OCI-LY7 (cell line): ENCODE measurements around the gene FHOD3. TPM values are rescaled to one million over a fixed set of nuclear protein-coding genes. Genes with fewer than 3 reads are reported as not detected.

Experiments used
- BruUV-seq: library from RNA; stranded (reverse); fragments of 400-500 nt; replicated peaks from 2 replicates; lab custom pipeline; 2021; lab: Mats Ljungman, UMichigan
- CTCF ChIA-PET: fragments of 300-600 bp; sonication (Branson Sonifier 250); formaldehyde crosslinking; loops from one replicate; lab custom pipeline; 2022; ENCODE audit warnings: antibody characterized with exemption; ENCODE audit not compliant: unreplicated experiment; lab: Charles Lee
- POLR2A ChIA-PET: fragments of 300-600 bp; sonication (Branson Sonifier 250); formaldehyde crosslinking; loops from one replicate; lab custom pipeline; 2022; ENCODE audit warnings: antibody characterized with exemption; lab: Charles Lee
- DNase-seq: peaks from one replicate; pipeline ENCODE4 v3.0.0-alpha.2; 2015; ENCODE audit warnings: low spot score
- H2AFZ ChIP-seq: fragments of 200-600 bp; sonication (generic), shearing (Covaris generic); 2 replicates; pipeline ENCODE4 v1.6.1; 2014; ENCODE audit warnings: mild to moderate bottlenecking, antibody characterized with exemption, low read length, moderate library complexity
- H3K27ac ChIP-seq: fragments of 200-600 bp; sonication (generic); 2 replicates; pipeline ENCODE4 v1.5.1; 2014; ENCODE audit warnings: mixed run types, low read depth, mild to moderate bottlenecking, moderate library complexity, low read length, inconsistent platforms; ENCODE audit not compliant: poor library complexity, severe bottlenecking
- H3K36me3 ChIP-seq: fragments of 200-600 bp; sonication (generic); 2 replicates; pipeline ENCODE4 v1.6.1; 2014; ENCODE audit warnings: mild to moderate bottlenecking, antibody characterized with exemption, low read length, moderate library complexity, mixed read lengths; ENCODE audit not compliant: insufficient read depth
- H3K4me1 ChIP-seq: fragments of 200-600 bp; sonication (generic); 2 replicates; pipeline ENCODE4 v1.5.1; 2014; ENCODE audit warnings: mild to moderate bottlenecking, low read length; ENCODE audit not compliant: insufficient read depth, poor library complexity, severe bottlenecking
- H3K4me2 ChIP-seq: fragments of 200-600 bp; sonication (generic); 2 replicates; pipeline ENCODE4 v1.6.1; 2014; ENCODE audit warnings: mild to moderate bottlenecking, low read length
- H3K4me3 ChIP-seq: fragments of 200-600 bp; sonication (generic); 2 replicates; pipeline ENCODE4 v1.5.1; 2014; ENCODE audit warnings: mild to moderate bottlenecking, low read depth, low read length; ENCODE audit not compliant: poor library complexity, severe bottlenecking
- H3K79me2 ChIP-seq: fragments of 200-600 bp; sonication (generic); 2 replicates; pipeline ENCODE4 v1.6.1; 2016; ENCODE audit warnings: low read depth, mild to moderate bottlenecking, low read length, moderate library complexity, mixed read lengths; ENCODE audit not compliant: insufficient read depth
- H3K9me2 ChIP-seq: fragments of 200-600 bp; sonication (generic); 2 replicates; pipeline ENCODE4 v1.6.1; 2016; ENCODE audit warnings: mild to moderate bottlenecking, low read length, mixed read lengths; ENCODE audit not compliant: insufficient read depth
- H3K9me3 ChIP-seq: fragments of 200-600 bp; sonication (generic); 2 replicates; pipeline ENCODE4 v1.6.1; 2014; ENCODE audit warnings: mild to moderate bottlenecking, mixed run types, low read length, mixed read lengths
- H4K20me1 ChIP-seq: fragments of 200-600 bp; sonication (generic); 2 replicates; pipeline ENCODE4 v1.6.1; 2014; ENCODE audit warnings: mild to moderate bottlenecking, antibody characterized with exemption, low read length, moderate library complexity, mixed read lengths; ENCODE audit not compliant: insufficient read depth
- CTCF ChIP-seq: fragments of 200-600 bp; sonication (generic); conservative IDR thresholded peaks from 2 replicates; pipeline ENCODE4 v1.5.1; 2014; ENCODE audit warnings: mild to moderate bottlenecking, antibody characterized with exemption, low read length, moderate library complexity, mixed read lengths
- EZH2phosphoT487 ChIP-seq: fragments of 200-600 bp; sonication (generic); IDR thresholded peaks from 2 replicates; pipeline ENCODE4 v1.6.1; 2018; ENCODE audit warnings: low read depth, borderline replicate concordance, mild to moderate bottlenecking, mixed run types, antibody characterized with exemption, low read length, moderate library complexity, mixed read lengths
- intact Hi-C: fragments of 100-400 bp; cut with micrococcal nuclease; formaldehyde crosslinking; loops from one replicate; pipeline ENCODE4 v1.10.0; 2022; ENCODE audit not compliant: unreplicated experiment
- total RNA-seq, 2 experiments: library from RNA; depleted of rRNA in 1 of 2; stranded (reverse); fragments of >200 nt in 1 of 2; shearing (Covaris generic) in 1 of 2; gene quantifications; 2 replicates each; pipeline ENCODE4 v1.2.3, GENCODE V29; 2014 to 2022

Gene FHOD3
- total RNA-seq, 2 experiments from 2014 or later: 0.06 to 2.4 TPM

DNA sequence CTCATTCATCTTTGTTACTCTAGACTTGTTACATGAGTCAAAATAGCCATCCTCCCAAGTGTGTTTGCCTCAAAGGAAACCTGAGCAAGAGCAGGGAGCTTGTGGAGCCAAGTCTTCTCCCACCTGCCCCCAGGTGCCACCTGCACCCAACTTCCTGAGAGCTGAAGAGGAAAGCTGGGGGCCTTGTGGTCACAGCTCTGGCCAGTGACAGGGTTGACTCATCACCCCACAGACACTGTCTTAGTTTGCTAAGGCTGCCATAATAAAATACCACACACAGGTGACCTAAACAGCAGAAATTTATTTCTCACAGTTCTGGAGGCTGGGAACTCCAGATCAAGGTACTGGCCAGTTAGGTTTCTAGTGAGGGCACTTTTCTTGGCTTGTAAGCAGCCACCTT is 431.7 kb downstream of the FHOD3 start:
- intact Hi-C loops: no loop called here
- H3K9me3 ChIP-seq: no peaks in the 10 kb centered on the region
- H4K20me1 ChIP-seq: no peaks in the 10 kb centered on the region
- POLR2A ChIA-PET: interaction anchor here (2.1 kb wide), 1 partner anchor 9 kb away, joined by 11 read pairs; no protein-coding TSS in a partner anchor
- no peak for DNase-seq
- no TSS peak for BruUV-seq
- no peak overlapping the region for H3K4me3 ChIP-seq
- no peaks in the 10 kb centered on the region for H3K36me3 ChIP-seq
- CTCF ChIA-PET: interaction anchor here (1.2 kb wide), 1 partner anchor 10 kb away, joined by 3 read pairs; no protein-coding TSS in a partner anchor
- H2AFZ ChIP-seq: no peak overlapping the region
- TF ChIP-seq EZH2phosphoT487: no peak
- TF ChIP-seq CTCF: no peak
- H3K4me1 ChIP-seq: peaks cover 6% of the 10 kb centered on the region
- H3K4me2 ChIP-seq: no peak overlapping the region
- H3K79me2 ChIP-seq: no peaks in the 10 kb centered on the region
- H3K9me2 ChIP-seq: no peaks in the 10 kb centered on the region
- no peak overlapping the region for H3K27ac ChIP-seq

DNA sequence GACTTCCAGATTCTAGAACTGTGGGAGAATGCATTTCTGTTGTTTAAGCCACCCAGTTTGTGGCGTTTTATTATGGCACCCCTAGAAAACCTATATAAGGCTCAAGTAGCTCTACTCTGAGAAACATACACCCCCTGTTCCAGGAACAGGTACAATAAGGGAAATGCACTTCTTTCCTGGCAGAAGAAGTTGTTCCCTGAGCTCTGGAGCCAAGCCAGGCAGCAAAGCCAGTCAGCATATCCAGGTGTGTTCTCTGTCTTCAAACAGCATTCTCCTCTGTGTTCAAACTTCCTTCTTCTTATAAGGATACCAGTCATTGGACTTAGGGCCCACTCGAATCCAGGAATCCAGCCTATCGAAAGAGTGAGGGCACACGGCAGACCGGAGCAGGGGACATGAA is 434.8 kb downstream of the FHOD3 start:
- ChIA-PET POLR2A (no interaction called here), CTCF (interaction anchor here (1.3 kb wide), 1 partner anchor 12 kb away, joined by 3 read pairs; no protein-coding TSS in a partner anchor)
- H3K36me3 ChIP-seq: no peaks in the 10 kb centered on the region
- no peak overlapping the region for H3K4me3 ChIP-seq
- no peak overlapping the region for H3K27ac ChIP-seq
- intact Hi-C loops: no loop called here
- no peak for TF ChIP-seq EZH2phosphoT487
- TF ChIP-seq CTCF: no peak
- no peaks in the 10 kb centered on the region for H3K79me2 ChIP-seq
- peaks cover 24% of the 10 kb centered on the region for H3K4me1 ChIP-seq
- no peaks in the 10 kb centered on the region for H3K9me3 ChIP-seq
- no peaks in the 10 kb centered on the region for H3K9me2 ChIP-seq
- DNase-seq: no peak
- no peak overlapping the region for H2AFZ ChIP-seq
- BruUV-seq: no TSS peak
- no peaks in the 10 kb centered on the region for H4K20me1 ChIP-seq
- H3K4me2 ChIP-seq: no peak overlapping the region

- TF ChIP-seq CTCF (no peak), EZH2phosphoT487 (no peak)
- Histone ChIP-seq H3K79me2 (no peaks in the 10 kb centered on the region), H3K36me3 (no peaks in the 10 kb centered on the region), H3K9me2 (no peaks in the 10 kb centered on the region), H2AFZ (no peak overlapping the region), H3K4me2 (no peak overlapping the region), H3K4me3 (no peak overlapping the region), H3K4me1 (peaks cover 24% of the 10 kb centered on the region), H4K20me1 (no peaks in the 10 kb centered on the region), H3K9me3 (no peaks in the 10 kb centered on the region), H3K27ac (no peak overlapping the region)
- ChIA-PET POLR2A (interaction anchor here (0.7 to 1.8 kb wide), 2 partner anchors 18 to 39 kb away, joined by 3 read pairs; no protein-coding TSS in a partner anchor), CTCF (interaction anchor here (1.3 kb wide), 1 partner anchor 12 kb away, joined by 3 read pairs; no protein-coding TSS in a partner anchor)
- BruUV-seq: no TSS peak
- DNase-seq: no peak
- intact Hi-C loops: no loop called here
These were observed 435.6 kb downstream of the FHOD3 start for GRCh38 chr18:36733150-36733549.
